HCT116 (cell line): ENCODE data around the gene PRDM11. TPM values are rescaled to one million over a fixed set of nuclear protein-coding genes. Genes with fewer than 3 reads are reported as not detected.

Experiments used
- ATAC-seq: fragments of 200-7000 bp; cut with Tn5 transposase; 2 replicates; pipeline ENCODE4 v1.9.1; 2020; ENCODE audit warnings: mild to moderate bottlenecking, moderate library complexity
- BruUV-seq: library from RNA; stranded (reverse); fragments of 400-500 nt; replicated peaks from 2 replicates; lab custom pipeline; 2021; lab: Mats Ljungman, UMichigan
- CTCF ChIA-PET: fragments of 300-600 bp; sonication (Branson Sonifier 250); formaldehyde crosslinking; loops from one replicate; lab custom pipeline; 2021; ENCODE audit warnings: antibody characterized with exemption; lab: Charles Lee
- POLR2A ChIA-PET: fragments of 300-600, 350-600 bp; sonication (Branson Sonifier 250); formaldehyde crosslinking; loops from one replicate; lab custom pipeline; 2021; ENCODE audit warnings: antibody characterized with exemption; lab: Charles Lee
- RAD21 ChIA-PET, 2 experiments: fragments of 300-600 bp; sonication (Branson Sonifier 250); formaldehyde crosslinking; loops; one replicate each; lab custom pipeline; 2023; ENCODE audit warnings: low total read pairs in 2 of 2; ENCODE audit not compliant: uncharacterized antibody in 2 of 2, unreplicated experiment in 2 of 2, low non-redundant PET in 1 of 2; lab: Charles Lee
- DNase-seq: peaks from one replicate; pipeline ENCODE4 v3.0.0-alpha.2; 2010; ENCODE audit warnings: low read depth, low spot score
- H2AFZ ChIP-seq: fragments of 200-600 bp; shearing (Covaris generic), sonication (generic); 2 replicates; pipeline ENCODE4 v1.6.1; 2017; ENCODE audit warnings: low read depth, mixed run types, mixed read lengths, antibody characterized with exemption, low read length; ENCODE audit not compliant: poor library complexity, severe bottlenecking
- H3K27ac ChIP-seq: 2 replicates; pipeline ENCODE4 v1.5.1; 2012; ENCODE audit warnings: low read depth, low read length
- H3K27me3 ChIP-seq: fragments of 200-600 bp; sonication (generic); 2 replicates; pipeline ENCODE4 v1.6.1; 2016; ENCODE audit warnings: mixed run types, low read length, mixed read lengths; ENCODE audit not compliant: insufficient read depth
- H3K36me3 ChIP-seq, 2 experiments: fragments of 200-500 bp in 1 of 2; fragments of 200-600 bp in 1 of 2; sonication (Bioruptor generic) in 1 of 2; sonication (generic) in 1 of 2; 2 replicates each; pipeline versions ENCODE4 v1.5.1 to v1.6.1; 2014 to 2016; ENCODE audit warnings: low read length in 2 of 2, inconsistent platforms in 1 of 2, mixed read lengths in 1 of 2, mixed run types in 1 of 2; ENCODE audit not compliant: insufficient read depth in 2 of 2, control insufficient read depth in 1 of 2
- H3K4me1 ChIP-seq, 2 experiments: fragments of 200-600 bp in 1 of 2; sonication (generic) in 1 of 2; 2 replicates each; pipeline versions ENCODE4 v1.5.1 to v1.6.1; 2012 to 2017; ENCODE audit warnings: low read length in 2 of 2, inconsistent platforms in 1 of 2, mild to moderate bottlenecking in 1 of 2, mixed read lengths in 1 of 2, mixed run types in 1 of 2, moderate library complexity in 1 of 2; ENCODE audit not compliant: insufficient read depth in 2 of 2, control insufficient read depth in 1 of 2
- H3K4me2 ChIP-seq: fragments of 200-600 bp; sonication (generic); 2 replicates; pipeline ENCODE4 v1.6.1; 2017; ENCODE audit warnings: mixed run types, low read length, mixed read lengths
- H3K4me3 ChIP-seq, 2 experiments: fragments of 200-600 bp in 1 of 2; sonication (generic) in 1 of 2; replicated peaks in 1 of 2; 2 replicates each; pipeline ENCODE4 v1.5.1; 2011 to 2016; ENCODE audit warnings: low read length in 2 of 2, control low read depth in 1 of 2, low read depth in 1 of 2, mild to moderate bottlenecking in 1 of 2, mixed read lengths in 1 of 2, mixed run types in 1 of 2
- H3K79me2 ChIP-seq: fragments of 200-600 bp; sonication (generic); 2 replicates; pipeline ENCODE4 v1.6.1; 2017; ENCODE audit warnings: mild to moderate bottlenecking, mixed run types, low read length, moderate library complexity, mixed read lengths; ENCODE audit not compliant: insufficient read depth
- H3K9ac ChIP-seq: fragments of 200-600 bp; sonication (generic); 2 replicates; pipeline ENCODE4 v1.6.1; 2016; ENCODE audit warnings: low read length, mixed read lengths
- H3K9me2 ChIP-seq: fragments of 200-600 bp; sonication (generic), shearing (Covaris generic); 2 replicates; pipeline ENCODE4 v1.6.1; 2017; ENCODE audit warnings: mixed run types, mild to moderate bottlenecking, moderate library complexity; ENCODE audit not compliant: insufficient read depth
- H3K9me3 ChIP-seq, 2 experiments: fragments of 200-500 bp in 1 of 2; fragments of 200-600 bp in 1 of 2; sonication (Bioruptor generic) in 1 of 2; sonication (generic) in 1 of 2; 2 replicates each; pipeline ENCODE4 v1.6.1; 2014 to 2017; ENCODE audit warnings: low read length in 2 of 2, mixed read lengths in 2 of 2, inconsistent platforms in 1 of 2, low read depth in 1 of 2, mild to moderate bottlenecking in 1 of 2, mixed run types in 1 of 2, moderate library complexity in 1 of 2; ENCODE audit not compliant: control insufficient read depth in 1 of 2, insufficient read depth in 1 of 2
- H4K20me1 ChIP-seq: fragments of 200-600 bp; sonication (generic), shearing (Covaris generic); 2 replicates; pipeline ENCODE4 v1.6.1; 2017; ENCODE audit warnings: mixed run types, mild to moderate bottlenecking, moderate library complexity; ENCODE audit not compliant: insufficient read depth
- ATF3 ChIP-seq: IDR thresholded peaks from 2 replicates; pipeline ENCODE4 v1.6.1; 2012
- CBX3 ChIP-seq: IDR thresholded peaks from 2 replicates; pipeline ENCODE4 v1.6.1; 2012; ENCODE audit warnings: low read depth
- EGR1 ChIP-seq: IDR thresholded peaks from 2 replicates; pipeline ENCODE4 v1.6.1; 2012; ENCODE audit warnings: low read depth
- ELF1 ChIP-seq: IDR thresholded peaks from 2 replicates; pipeline ENCODE4 v1.6.1; 2012; ENCODE audit warnings: low read depth, borderline replicate concordance
- JUND ChIP-seq: IDR thresholded peaks from 2 replicates; pipeline ENCODE4 v1.6.1; 2012
- SRF ChIP-seq: IDR thresholded peaks from 2 replicates; pipeline ENCODE4 v1.6.1; 2012; ENCODE audit warnings: low read depth
- TCF7L2 ChIP-seq: IDR thresholded peaks from 2 replicates; pipeline ENCODE4 v1.7.0; 2011; ENCODE audit warnings: borderline replicate concordance, inconsistent platforms; ENCODE audit not compliant: insufficient read depth, insufficient read length; ENCODE audit errors: extremely low read depth
- YY1 ChIP-seq: IDR thresholded peaks from 2 replicates; pipeline ENCODE4 v1.6.1; 2011; ENCODE audit warnings: low read length, low read depth, moderate library complexity, mild to moderate bottlenecking; ENCODE audit not compliant: insufficient replicate concordance; ENCODE audit errors: extremely low read depth
- ZFX ChIP-seq: fragments of 450-650 bp; IDR thresholded peaks from 2 replicates; pipeline ENCODE4 v1.6.1; 2017
- ZNF274 ChIP-seq: fragments of 200-500 bp; sonication (Bioruptor generic); IDR thresholded peaks from 2 replicates; pipeline ENCODE4 v1.6.1; 2014; ENCODE audit warnings: mild to moderate bottlenecking, low read depth, low read length, inconsistent platforms
- intact Hi-C: fragments of 100-400 bp; cut with micrococcal nuclease; formaldehyde crosslinking; loops from 2 replicates; pipeline ENCODE4 v1.10.0; 2022
- total RNA-seq: library from RNA; stranded (reverse); gene quantifications from one replicate; pipeline ENCODE4 v1.2.1, GENCODE V29; 2021; ENCODE audit not compliant: unreplicated experiment
- TF ChIP-seq, protein P1 (sequence below): IDR thresholded peaks from 2 replicates; pipeline ENCODE4 v1.6.1; 2012
- TF ChIP-seq, protein P2 (sequence below): IDR thresholded peaks from 2 replicates; pipeline ENCODE4 v1.6.1; 2011; ENCODE audit warnings: mild to moderate bottlenecking, low read length, moderate library complexity; ENCODE audit not compliant: insufficient replicate concordance; ENCODE audit errors: extremely low read depth

Gene PRDM11
- total RNA-seq, 1 experiment from 2014 or later = 9.3 TPM

GRCh38 chr11:45215098-45215865 is 68.8 kb downstream of the PRDM11 start:
- DNase-seq (no peak), ATAC-seq (no peak)
- ChIA-PET CTCF (no interaction called here), RAD21 (no interaction called here), POLR2A (no interaction called here)
- Histone ChIP-seq H3K4me1 (no peaks in the 10 kb centered on the region), H2AFZ (no peak overlapping the region), H3K9ac (no peak overlapping the region), H3K4me3 (no peak overlapping the region), H3K79me2 (no peaks in the 10 kb centered on the region), H4K20me1 (no peaks in the 10 kb centered on the region), H3K9me3 (no peaks in the 10 kb centered on the region), H3K9me2 (no peaks in the 10 kb centered on the region), H3K27me3 (no peaks in the 10 kb centered on the region), H3K4me2 (no peak overlapping the region), H3K27ac (no peak overlapping the region), H3K36me3 (no peaks in the 10 kb centered on the region)
- TF ChIP-seq ELF1 = no peak
- TF ChIP-seq JUND = no peak
- TF ChIP-seq, protein P1, sequence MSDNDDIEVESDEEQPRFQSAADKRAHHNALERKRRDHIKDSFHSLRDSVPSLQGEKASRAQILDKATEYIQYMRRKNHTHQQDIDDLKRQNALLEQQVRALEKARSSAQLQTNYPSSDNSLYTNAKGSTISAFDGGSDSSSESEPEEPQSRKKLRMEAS = no peak
- TF ChIP-seq ZNF274 = no peak
- TF ChIP-seq EGR1 = no peak
- no peak for TF ChIP-seq YY1
- no peak for TF ChIP-seq CBX3
- TF ChIP-seq, protein P2, sequence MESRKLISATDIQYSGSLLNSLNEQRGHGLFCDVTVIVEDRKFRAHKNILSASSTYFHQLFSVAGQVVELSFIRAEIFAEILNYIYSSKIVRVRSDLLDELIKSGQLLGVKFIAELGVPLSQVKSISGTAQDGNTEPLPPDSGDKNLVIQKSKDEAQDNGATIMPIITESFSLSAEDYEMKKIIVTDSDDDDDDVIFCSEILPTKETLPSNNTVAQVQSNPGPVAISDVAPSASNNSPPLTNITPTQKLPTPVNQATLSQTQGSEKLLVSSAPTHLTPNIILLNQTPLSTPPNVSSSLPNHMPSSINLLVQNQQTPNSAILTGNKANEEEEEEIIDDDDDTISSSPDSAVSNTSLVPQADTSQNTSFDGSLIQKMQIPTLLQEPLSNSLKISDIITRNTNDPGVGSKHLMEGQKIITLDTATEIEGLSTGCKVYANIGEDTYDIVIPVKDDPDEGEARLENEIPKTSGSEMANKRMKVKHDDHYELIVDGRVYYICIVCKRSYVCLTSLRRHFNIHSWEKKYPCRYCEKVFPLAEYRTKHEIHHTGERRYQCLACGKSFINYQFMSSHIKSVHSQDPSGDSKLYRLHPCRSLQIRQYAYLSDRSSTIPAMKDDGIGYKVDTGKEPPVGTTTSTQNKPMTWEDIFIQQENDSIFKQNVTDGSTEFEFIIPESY = no peak
- no peak for TF ChIP-seq ZFX
- no peak for TF ChIP-seq TCF7L2
- no peak for TF ChIP-seq SRF
- no peak for TF ChIP-seq ATF3
- no TSS peak for BruUV-seq
- intact Hi-C loops = no loop called here
